OCI-LY7 (cell line): ENCODE data around the gene RBM14. TPM values are rescaled to one million over a fixed set of nuclear protein-coding genes. Genes with fewer than 3 reads are reported as not detected.
A peak's percentile ranks its signal among the peaks of the same experiment; 100 is the strongest.

Experiments
- BruUV-seq: library from RNA; stranded (reverse); fragments of 400-500 nt; replicated peaks from 2 replicates; lab custom pipeline; 2021; lab: Mats Ljungman, UMichigan
- CTCF ChIA-PET: fragments of 300-600 bp; sonication (Branson Sonifier 250); formaldehyde crosslinking; loops from one replicate; lab custom pipeline; 2022; ENCODE audit warnings: antibody characterized with exemption; ENCODE audit not compliant: unreplicated experiment; lab: Charles Lee
- POLR2A ChIA-PET: fragments of 300-600 bp; sonication (Branson Sonifier 250); formaldehyde crosslinking; loops from one replicate; lab custom pipeline; 2022; ENCODE audit warnings: antibody characterized with exemption; lab: Charles Lee
- DNase-seq: peaks from one replicate; pipeline ENCODE4 v3.0.0-alpha.2; 2015; ENCODE audit warnings: low spot score
- H2AFZ ChIP-seq: fragments of 200-600 bp; sonication (generic), shearing (Covaris generic); 2 replicates; pipeline ENCODE4 v1.6.1; 2014; ENCODE audit warnings: mild to moderate bottlenecking, antibody characterized with exemption, low read length, moderate library complexity
- H3K27ac ChIP-seq: fragments of 200-600 bp; sonication (generic); 2 replicates; pipeline ENCODE4 v1.5.1; 2014; ENCODE audit warnings: mixed run types, low read depth, mild to moderate bottlenecking, moderate library complexity, low read length, inconsistent platforms; ENCODE audit not compliant: poor library complexity, severe bottlenecking
- H3K36me3 ChIP-seq: fragments of 200-600 bp; sonication (generic); 2 replicates; pipeline ENCODE4 v1.6.1; 2014; ENCODE audit warnings: mild to moderate bottlenecking, antibody characterized with exemption, low read length, moderate library complexity, mixed read lengths; ENCODE audit not compliant: insufficient read depth
- H3K4me1 ChIP-seq: fragments of 200-600 bp; sonication (generic); 2 replicates; pipeline ENCODE4 v1.5.1; 2014; ENCODE audit warnings: mild to moderate bottlenecking, low read length; ENCODE audit not compliant: insufficient read depth, poor library complexity, severe bottlenecking
- H3K4me2 ChIP-seq: fragments of 200-600 bp; sonication (generic); 2 replicates; pipeline ENCODE4 v1.6.1; 2014; ENCODE audit warnings: mild to moderate bottlenecking, low read length
- H3K4me3 ChIP-seq: fragments of 200-600 bp; sonication (generic); 2 replicates; pipeline ENCODE4 v1.5.1; 2014; ENCODE audit warnings: mild to moderate bottlenecking, low read depth, low read length; ENCODE audit not compliant: poor library complexity, severe bottlenecking
- H3K79me2 ChIP-seq: fragments of 200-600 bp; sonication (generic); 2 replicates; pipeline ENCODE4 v1.6.1; 2016; ENCODE audit warnings: low read depth, mild to moderate bottlenecking, low read length, moderate library complexity, mixed read lengths; ENCODE audit not compliant: insufficient read depth
- H3K9me2 ChIP-seq: fragments of 200-600 bp; sonication (generic); 2 replicates; pipeline ENCODE4 v1.6.1; 2016; ENCODE audit warnings: mild to moderate bottlenecking, low read length, mixed read lengths; ENCODE audit not compliant: insufficient read depth
- H3K9me3 ChIP-seq: fragments of 200-600 bp; sonication (generic); 2 replicates; pipeline ENCODE4 v1.6.1; 2014; ENCODE audit warnings: mild to moderate bottlenecking, mixed run types, low read length, mixed read lengths
- H4K20me1 ChIP-seq: fragments of 200-600 bp; sonication (generic); 2 replicates; pipeline ENCODE4 v1.6.1; 2014; ENCODE audit warnings: mild to moderate bottlenecking, antibody characterized with exemption, low read length, moderate library complexity, mixed read lengths; ENCODE audit not compliant: insufficient read depth
- CTCF ChIP-seq: fragments of 200-600 bp; sonication (generic); conservative IDR thresholded peaks from 2 replicates; pipeline ENCODE4 v1.5.1; 2014; ENCODE audit warnings: mild to moderate bottlenecking, antibody characterized with exemption, low read length, moderate library complexity, mixed read lengths
- EZH2phosphoT487 ChIP-seq: fragments of 200-600 bp; sonication (generic); IDR thresholded peaks from 2 replicates; pipeline ENCODE4 v1.6.1; 2018; ENCODE audit warnings: low read depth, borderline replicate concordance, mild to moderate bottlenecking, mixed run types, antibody characterized with exemption, low read length, moderate library complexity, mixed read lengths
- intact Hi-C: fragments of 100-400 bp; cut with micrococcal nuclease; formaldehyde crosslinking; loops from one replicate; pipeline ENCODE4 v1.10.0; 2022; ENCODE audit not compliant: unreplicated experiment
- total RNA-seq, 2 experiments: library from RNA; depleted of rRNA in 1 of 2; stranded (reverse); fragments of >200 nt in 1 of 2; shearing (Covaris generic) in 1 of 2; gene quantifications; 2 replicates each; pipeline ENCODE4 v1.2.3, GENCODE V29; 2014 to 2022

The RBM14 gene
- total RNA-seq, 2 experiments from 2014 or later, result 94.6 to 243 TPM

- CTCF ChIA-PET, result interaction anchor here (0.7 kb wide), 1 partner anchor 21 kb away, joined by 7 read pairs; no protein-coding TSS in a partner anchor
These were observed 43.3 kb downstream of the RBM14 start for GRCh38 chr11:66659763-66660162.

GRCh38 chr11:66663741-66664296 is 47.4 kb downstream of the RBM14 start:
- TF ChIP-seq CTCF (no peak), EZH2phosphoT487 (no peak)
- H3K4me1 ChIP-seq, result peaks cover 16% of the 10 kb centered on the region
- no peak for DNase-seq
- no peaks in the 10 kb centered on the region for H3K9me3 ChIP-seq
- no peak overlapping the region for H3K27ac ChIP-seq
- intact Hi-C loops, result no loop called here
- peaks cover 91% of the 10 kb centered on the region for H3K36me3 ChIP-seq
- no peaks in the 10 kb centered on the region for H3K9me2 ChIP-seq
- no peak overlapping the region for H2AFZ ChIP-seq
- H3K79me2 ChIP-seq, result peaks cover 40% of the 10 kb centered on the region
- ChIA-PET CTCF (no interaction called here), POLR2A (interaction anchor here (0.6 to 1.1 kb wide), 2 partner anchors 10 to 180 kb away, joined by 3 to 4 read pairs; no protein-coding TSS in a partner anchor)
- no peak overlapping the region for H3K4me2 ChIP-seq
- H4K20me1 ChIP-seq, result no peaks in the 10 kb centered on the region
- BruUV-seq, result no TSS peak
- no peak overlapping the region for H3K4me3 ChIP-seq

More at GRCh38 chr11:66659763-66660162, 43.3 kb downstream of the RBM14 start:
- peaks cover 83% of the 10 kb centered on the region for H3K36me3 ChIP-seq
- intact Hi-C loops, result no loop called here
- no peaks in the 10 kb centered on the region for H3K9me3 ChIP-seq
- TF ChIP-seq EZH2phosphoT487 (no peak), CTCF (no peak)
- POLR2A ChIA-PET, result interaction anchor here (0.6 to 2.8 kb wide), 8 partner anchors 11 to 193 kb away, joined by 3 to 17 read pairs (median 6); partner anchors contain the start of genes RBM14 and RBM4
- H3K4me1 ChIP-seq, result peaks cover 24% of the 10 kb centered on the region
- peak overlapping the region; percentile 65 for H3K27ac ChIP-seq
- BruUV-seq, result no TSS peak
- peaks cover 44% of the 10 kb centered on the region for H3K79me2 ChIP-seq
- H3K4me3 ChIP-seq, result peak overlapping the region; percentile 33
- H3K4me2 ChIP-seq, result peak overlapping the region; percentile 61
- DNase-seq, result peak; percentile 47
- H2AFZ ChIP-seq, result no peak overlapping the region
- no peaks in the 10 kb centered on the region for H3K9me2 ChIP-seq
- no peaks in the 10 kb centered on the region for H4K20me1 ChIP-seq

- intact Hi-C loops, result no loop called here
- Histone ChIP-seq H3K27ac (no peak overlapping the region), H4K20me1 (no peaks in the 10 kb centered on the region), H3K4me1 (peaks cover 4% of the 10 kb centered on the region), H3K9me3 (no peaks in the 10 kb centered on the region), H3K4me3 (no peak overlapping the region), H3K79me2 (peaks cover 34% of the 10 kb centered on the region), H2AFZ (no peak overlapping the region), H3K9me2 (no peaks in the 10 kb centered on the region), H3K4me2 (no peak overlapping the region), H3K36me3 (peaks cover 90% of the 10 kb centered on the region)
- no peak for TF ChIP-seq EZH2phosphoT487
- TF ChIP-seq CTCF, result no peak
- no TSS peak for BruUV-seq
- DNase-seq, result no peak
- POLR2A ChIA-PET, result no interaction called here
- CTCF ChIA-PET, result no interaction called here
These were observed 48.9 kb downstream of the RBM14 start for GRCh38 chr11:66665369-66665768.
